ENCODE data around the gene VSTM4. TPM values are rescaled to one million over a fixed set of nuclear protein-coding genes. Genes with fewer than 3 reads are reported as not detected.

The VSTM4 gene
- total RNA-seq, 1 donor from 2014 or later, result 0.50 TPM

- Histone ChIP-seq H3K4me3 (ENCODE audit: low read depth, low read length) (no peak overlapping the region), H3K27me3 (ENCODE audit: control insufficient read depth, insufficient read depth, low read length) (peaks cover under 1% of the 10 kb centered on the region), H3K36me3 (ENCODE audit: control insufficient read depth, insufficient read depth, low read length) (no peaks in the 10 kb centered on the region)
- DNase-seq (ENCODE audit: low read depth), result no peak
- TF ChIP-seq, protein P1, sequence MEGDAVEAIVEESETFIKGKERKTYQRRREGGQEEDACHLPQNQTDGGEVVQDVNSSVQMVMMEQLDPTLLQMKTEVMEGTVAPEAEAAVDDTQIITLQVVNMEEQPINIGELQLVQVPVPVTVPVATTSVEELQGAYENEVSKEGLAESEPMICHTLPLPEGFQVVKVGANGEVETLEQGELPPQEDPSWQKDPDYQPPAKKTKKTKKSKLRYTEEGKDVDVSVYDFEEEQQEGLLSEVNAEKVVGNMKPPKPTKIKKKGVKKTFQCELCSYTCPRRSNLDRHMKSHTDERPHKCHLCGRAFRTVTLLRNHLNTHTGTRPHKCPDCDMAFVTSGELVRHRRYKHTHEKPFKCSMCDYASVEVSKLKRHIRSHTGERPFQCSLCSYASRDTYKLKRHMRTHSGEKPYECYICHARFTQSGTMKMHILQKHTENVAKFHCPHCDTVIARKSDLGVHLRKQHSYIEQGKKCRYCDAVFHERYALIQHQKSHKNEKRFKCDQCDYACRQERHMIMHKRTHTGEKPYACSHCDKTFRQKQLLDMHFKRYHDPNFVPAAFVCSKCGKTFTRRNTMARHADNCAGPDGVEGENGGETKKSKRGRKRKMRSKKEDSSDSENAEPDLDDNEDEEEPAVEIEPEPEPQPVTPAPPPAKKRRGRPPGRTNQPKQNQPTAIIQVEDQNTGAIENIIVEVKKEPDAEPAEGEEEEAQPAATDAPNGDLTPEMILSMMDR (IDR thresholded peaks at IDR 0.05; ENCODE audit: insufficient read depth, low read length, poor library complexity, severe bottlenecking), result no peak
Observed at GRCh38 chr10:49105076-49105475, 10.2 kb downstream of the VSTM4 start.

GRCh38 chr10:49104323-49104722 is 11.0 kb downstream of the VSTM4 start:
- TF ChIP-seq, protein P1 (IDR thresholded peaks at IDR 0.05; ENCODE audit: insufficient read depth, low read length, poor library complexity, severe bottlenecking), result no peak
- no peaks in the 10 kb centered on the region for H3K27me3 ChIP-seq (ENCODE audit: control insufficient read depth, insufficient read depth, low read length)
- no peak overlapping the region for H3K4me3 ChIP-seq (ENCODE audit: low read depth, low read length)

DNA sequence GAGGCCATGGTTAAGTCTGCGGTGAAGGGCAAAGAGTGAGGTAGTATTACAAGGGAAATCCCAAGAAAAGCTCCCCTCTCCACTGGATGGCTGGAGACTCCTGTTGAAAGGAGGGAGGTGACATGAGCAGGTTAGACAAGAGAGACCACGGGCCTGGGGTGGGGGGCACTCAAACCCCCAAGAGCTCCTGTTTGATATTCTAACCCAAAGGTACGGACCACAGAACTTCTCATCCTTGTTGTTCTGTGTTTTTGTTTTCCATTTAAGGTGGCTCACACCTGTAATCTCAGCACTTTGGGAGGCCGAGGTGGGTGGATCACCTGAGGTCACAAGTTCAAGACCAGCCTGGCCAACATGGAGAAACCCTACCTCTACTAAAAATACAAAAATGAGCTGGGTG is 11.6 kb downstream of the VSTM4 start:
- Histone ChIP-seq H3K27me3 (ENCODE audit: control insufficient read depth, insufficient read depth, low read length) (no peaks in the 10 kb centered on the region), H3K36me3 (ENCODE audit: control insufficient read depth, insufficient read depth, low read length) (no peaks in the 10 kb centered on the region)
- TF ChIP-seq, protein P1 (IDR thresholded peaks at IDR 0.05; ENCODE audit: insufficient read depth, low read length, poor library complexity, severe bottlenecking), result no peak

More at GRCh38 chr10:49104323-49104722, 11.0 kb downstream of the VSTM4 start:
- no peaks in the 10 kb centered on the region for H3K36me3 ChIP-seq (ENCODE audit: control insufficient read depth, insufficient read depth, low read length)
- DNase-seq (ENCODE audit: low read depth), result no peak

DNA sequence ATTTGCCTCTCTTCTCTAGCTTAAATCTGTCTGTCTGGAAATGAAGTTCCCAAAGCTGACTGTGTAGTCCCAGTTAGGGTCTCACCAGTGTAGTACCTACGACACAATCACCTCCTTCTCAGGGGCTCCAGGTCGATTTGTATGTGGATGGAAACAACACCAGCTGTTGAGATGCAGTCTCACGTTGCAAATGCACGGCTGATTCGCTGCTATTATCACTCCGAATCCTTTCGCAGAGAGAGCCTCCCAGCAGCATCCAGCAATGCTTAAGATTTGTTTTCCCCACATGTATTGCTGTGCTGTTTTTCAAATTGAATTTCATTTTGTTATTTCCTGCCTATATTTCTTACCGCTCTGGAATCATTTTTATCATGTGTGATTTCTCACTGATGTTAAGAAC is 16.3 kb downstream of the VSTM4 start:
- TF ChIP-seq, protein P1 (IDR thresholded peaks at IDR 0.05; ENCODE audit: insufficient read depth, low read length, poor library complexity, severe bottlenecking), result no peak

More for the DNA sequence above, 11.6 kb downstream of the VSTM4 start:
- H3K4me3 ChIP-seq (ENCODE audit: low read depth, low read length), result no peak overlapping the region
- no peak for DNase-seq (ENCODE audit: low read depth)

GRCh38 chr10:49096890-49097445 is 18.4 kb downstream of the VSTM4 start:
- TF ChIP-seq, protein P1 (IDR thresholded peaks at IDR 0.05; ENCODE audit: insufficient read depth, low read length, poor library complexity, severe bottlenecking), result no peak
- no peak for DNase-seq (ENCODE audit: low read depth)
- H3K36me3 ChIP-seq (ENCODE audit: control insufficient read depth, insufficient read depth, low read length), result no peaks in the 10 kb centered on the region
- H3K4me3 ChIP-seq (ENCODE audit: low read depth, low read length), result no peak overlapping the region
- no peaks in the 10 kb centered on the region for H3K27me3 ChIP-seq (ENCODE audit: control insufficient read depth, insufficient read depth, low read length)

More for the DNA sequence above, 16.3 kb downstream of the VSTM4 start:
- H3K4me3 ChIP-seq (ENCODE audit: low read depth, low read length), result no peak overlapping the region
- no peak for DNase-seq (ENCODE audit: low read depth)
- H3K36me3 ChIP-seq (ENCODE audit: control insufficient read depth, insufficient read depth, low read length), result no peaks in the 10 kb centered on the region
- H3K27me3 ChIP-seq (ENCODE audit: control insufficient read depth, insufficient read depth, low read length), result no peaks in the 10 kb centered on the region

DNA sequence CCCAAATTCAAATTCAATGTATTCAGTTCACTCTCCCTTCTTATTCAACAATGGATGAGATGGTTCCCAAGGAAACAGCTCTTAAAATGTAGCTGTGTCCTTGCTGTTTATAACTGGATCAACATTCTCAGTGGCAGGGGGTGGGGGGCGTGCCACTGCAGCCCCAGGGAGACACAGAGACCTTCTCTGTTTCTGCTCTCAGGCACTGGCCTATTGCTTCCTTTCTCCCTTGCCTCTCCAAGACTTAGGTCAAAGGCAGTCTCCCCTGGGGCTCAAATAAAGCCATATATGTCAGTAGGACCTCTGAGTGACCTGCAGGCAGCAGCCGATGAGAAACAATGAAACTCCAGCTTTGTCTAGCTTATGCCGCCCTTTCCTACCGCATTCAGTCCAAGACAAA is 20.7 kb downstream of the VSTM4 start:
- TF ChIP-seq, protein P1 (IDR thresholded peaks at IDR 0.05; ENCODE audit: insufficient read depth, low read length, poor library complexity, severe bottlenecking), result no peak
- no peaks in the 10 kb centered on the region for H3K36me3 ChIP-seq (ENCODE audit: control insufficient read depth, insufficient read depth, low read length)
- no peak for DNase-seq (ENCODE audit: low read depth)
- no peak overlapping the region for H3K4me3 ChIP-seq (ENCODE audit: low read depth, low read length)
- no peaks in the 10 kb centered on the region for H3K27me3 ChIP-seq (ENCODE audit: control insufficient read depth, insufficient read depth, low read length)
